Effector memory CD4-positive, alpha-beta T cell (primary cell): ENCODE measurements around the gene MMEL1.
"Not testable (repeated sequence)": the region's sequence is repeated elsewhere in the genome, so short reads cannot be mapped to it uniquely, and the experiment has no call there.

ENCODE experiments used
- DNase-seq, 3 donors: peaks; one replicate each; pipeline ENCODE4 v3.0.0-alpha.2; 2020
- H3K27ac ChIP-seq: 2 replicates; pipeline ENCODE4 v1.7.0; 2013; ENCODE audit warnings: mild to moderate bottlenecking, low read length, moderate library complexity; ENCODE audit not compliant: insufficient read depth, poor library complexity, severe bottlenecking
- H3K27me3 ChIP-seq: replicated peaks from 2 replicates; pipeline ENCODE4 v1.7.0; 2013; ENCODE audit warnings: mild to moderate bottlenecking, low read length; ENCODE audit not compliant: insufficient read depth, control insufficient read depth, poor library complexity, severe bottlenecking
- H3K36me3 ChIP-seq: 2 replicates; pipeline ENCODE4 v1.7.0; 2013; ENCODE audit warnings: mild to moderate bottlenecking, low read length, moderate library complexity; ENCODE audit not compliant: control insufficient read depth, insufficient read depth
- H3K4me1 ChIP-seq: 2 replicates; pipeline ENCODE4 v1.7.0; 2013; ENCODE audit warnings: low read length, mild to moderate bottlenecking; ENCODE audit not compliant: control insufficient read depth, insufficient read depth, poor library complexity, severe bottlenecking
- H3K4me3 ChIP-seq: 2 replicates; pipeline ENCODE4 v1.7.0; 2013; ENCODE audit warnings: low read length, low read depth, mild to moderate bottlenecking; ENCODE audit not compliant: insufficient read depth, poor library complexity, severe bottlenecking
- H3K9me3 ChIP-seq: 2 replicates; pipeline ENCODE4 v1.7.0; 2013; ENCODE audit warnings: mild to moderate bottlenecking, low read length, moderate library complexity; ENCODE audit not compliant: control insufficient read depth

Gene MMEL1

GRCh38 chr1:2557482-2558400 lies 75.1 kb downstream of the MMEL1 start:
- peak overlapping the region; percentile 97 for H3K27ac ChIP-seq
- peak overlapping the region; percentile 90 for H3K4me3 ChIP-seq
- peaks cover 43% of the 10 kb centered on the region for H3K4me1 ChIP-seq
- no peaks in the 10 kb centered on the region for H3K9me3 ChIP-seq
- DNase-seq: no peak
- peaks cover 40% of the 10 kb centered on the region for H3K36me3 ChIP-seq
- no peaks in the 10 kb centered on the region for H3K27me3 ChIP-seq

GRCh38 chr1:2556678-2557481 lies 75.9 kb downstream of the MMEL1 start:
- peak overlapping the region; percentile 90 for H3K4me3 ChIP-seq
- H3K27me3 ChIP-seq: no peaks in the 10 kb centered on the region
- peak in 2 of 3 donors; percentile 29 to 31 for DNase-seq
- peak overlapping the region; percentile 97 for H3K27ac ChIP-seq
- H3K9me3 ChIP-seq: no peaks in the 10 kb centered on the region
- H3K4me1 ChIP-seq: peaks cover 43% of the 10 kb centered on the region
- H3K36me3 ChIP-seq: peaks cover 32% of the 10 kb centered on the region

GRCh38 chr1:2556277-2556677 lies 76.5 kb downstream of the MMEL1 start, which contains the start of gene TNFRSF14:
Gene TNFRSF14, plus strand, starts transcription at chr1:2556371. Its CDS starts 294 bp downstream, at chr1:2556665.
- peak; percentile 57 to 62 (median 59) for DNase-seq
- Histone ChIP-seq H3K27ac (peak within 1 kb of the TSS; percentile 97), H3K9me3 (no peaks in the 10 kb centered on the region), H3K36me3 (peaks cover 26% of the 10 kb centered on the region), H3K4me3 (peak within 1 kb of the TSS; percentile 90), H3K27me3 (no peaks in the 10 kb centered on the region), H3K4me1 (peaks cover 43% of the 10 kb centered on the region)

- peak overlapping the region; percentile 97 for H3K27ac ChIP-seq
Measured at GRCh38 chr1:2555634-2556276, 77.1 kb downstream of the MMEL1 start.

GRCh38 chr1:2554621-2555387 lies 78.0 kb downstream of the MMEL1 start:
- no peak for DNase-seq
- Histone ChIP-seq H3K9me3 (no peaks in the 10 kb centered on the region), H3K36me3 (peaks cover 13% of the 10 kb centered on the region), H3K27me3 (no peaks in the 10 kb centered on the region), H3K4me1 (peaks cover 43% of the 10 kb centered on the region), H3K27ac (peak overlapping the region; percentile 97), H3K4me3 (no peak overlapping the region)

More at GRCh38 chr1:2555634-2556276, 77.1 kb downstream of the MMEL1 start:
- Histone ChIP-seq H3K9me3 (no peaks in the 10 kb centered on the region), H3K36me3 (peaks cover 22% of the 10 kb centered on the region), H3K4me3 (peak overlapping the region; percentile 90), H3K27me3 (no peaks in the 10 kb centered on the region), H3K4me1 (peaks cover 43% of the 10 kb centered on the region)
- DNase-seq: peak; percentile 63 to 76 (median 72)

- H3K4me3 ChIP-seq: no peak overlapping the region
- H3K27ac ChIP-seq: no peak overlapping the region
- no peaks in the 10 kb centered on the region for H3K9me3 ChIP-seq
- H3K27me3 ChIP-seq: no peaks in the 10 kb centered on the region
- peaks cover 9% of the 10 kb centered on the region for H3K36me3 ChIP-seq
- no peak for DNase-seq
- peaks cover 48% of the 10 kb centered on the region for H3K4me1 ChIP-seq
Measured at GRCh38 chr1:2553871-2554620, 78.8 kb downstream of the MMEL1 start.

- not testable (repeated sequence) for H3K27me3 ChIP-seq, H3K4me3 ChIP-seq, H3K36me3 ChIP-seq, H3K27ac ChIP-seq, DNase-seq, H3K9me3 ChIP-seq
- peaks cover 47% of the 10 kb centered on the region for H3K4me1 ChIP-seq
Measured at GRCh38 chr1:2553076-2553475, 79.7 kb downstream of the MMEL1 start.

GRCh38 chr1:2552189-2552588 lies 80.6 kb downstream of the MMEL1 start:
- Histone ChIP-seq H3K9me3 (no peaks in the 10 kb centered on the region), H3K36me3 (no peaks in the 10 kb centered on the region), H3K27me3 (no peaks in the 10 kb centered on the region), H3K4me1 (peaks cover 47% of the 10 kb centered on the region), H3K4me3 (no peak overlapping the region), H3K27ac (no peak overlapping the region)
- no peak for DNase-seq

- H3K9me3 ChIP-seq, H3K27ac ChIP-seq, H3K27me3 ChIP-seq, H3K36me3 ChIP-seq, H3K4me3 ChIP-seq, DNase-seq: not testable (repeated sequence)
- H3K4me1 ChIP-seq: peaks cover 44% of the 10 kb centered on the region
Measured at GRCh38 chr1:2551544-2551943, 81.3 kb downstream of the MMEL1 start.
